Breast epithelium (tissue), 3 donors: Measurements from ENCODE around the gene FERMT2.

Experiments used
- POLR2A ChIP-seq: fragments of 450-650 bp; IDR thresholded peaks from one replicate; pipeline ENCODE4 v1.6.1; 2016; ENCODE audit warnings: antibody characterized with exemption, mild to moderate bottlenecking, moderate library complexity
- POLR2AphosphoS5 ChIP-seq, 3 donors: sonication (generic); formaldehyde crosslinking; IDR thresholded peaks; one replicate each; pipeline ENCODE4 v1.6.1; 2017; ENCODE audit warnings: antibody characterized with exemption in 3 of 3
- TF ChIP-seq, protein P1 (sequence below), 3 donors: fragments of 450-650 bp; IDR thresholded peaks; one replicate each; pipeline ENCODE4 v1.5.1; 2016 to 2017; ENCODE audit warnings: antibody characterized with exemption in 3 of 3, mild to moderate bottlenecking in 3 of 3, moderate library complexity in 3 of 3

DNA sequence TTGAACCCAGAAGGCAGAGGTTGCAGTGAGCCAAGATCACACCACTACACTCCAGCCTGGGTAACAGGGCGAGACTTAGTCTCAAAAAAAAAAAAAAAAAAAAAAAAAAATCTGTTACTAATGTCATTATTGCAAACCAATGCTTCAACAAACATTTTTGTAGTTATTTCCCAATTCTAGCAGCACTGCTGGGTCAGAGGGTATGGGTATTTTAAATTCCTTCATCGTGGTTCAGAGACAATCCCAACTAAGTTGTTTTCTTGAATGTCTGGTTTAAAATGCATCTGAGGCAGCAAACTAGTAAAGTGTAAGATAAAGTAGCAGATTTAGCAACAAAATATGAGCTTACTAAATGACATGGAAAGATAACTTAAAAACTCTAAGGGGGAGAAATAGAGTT lies 65.6 kb downstream of the FERMT2 start:
- TF ChIP-seq, protein P1, sequence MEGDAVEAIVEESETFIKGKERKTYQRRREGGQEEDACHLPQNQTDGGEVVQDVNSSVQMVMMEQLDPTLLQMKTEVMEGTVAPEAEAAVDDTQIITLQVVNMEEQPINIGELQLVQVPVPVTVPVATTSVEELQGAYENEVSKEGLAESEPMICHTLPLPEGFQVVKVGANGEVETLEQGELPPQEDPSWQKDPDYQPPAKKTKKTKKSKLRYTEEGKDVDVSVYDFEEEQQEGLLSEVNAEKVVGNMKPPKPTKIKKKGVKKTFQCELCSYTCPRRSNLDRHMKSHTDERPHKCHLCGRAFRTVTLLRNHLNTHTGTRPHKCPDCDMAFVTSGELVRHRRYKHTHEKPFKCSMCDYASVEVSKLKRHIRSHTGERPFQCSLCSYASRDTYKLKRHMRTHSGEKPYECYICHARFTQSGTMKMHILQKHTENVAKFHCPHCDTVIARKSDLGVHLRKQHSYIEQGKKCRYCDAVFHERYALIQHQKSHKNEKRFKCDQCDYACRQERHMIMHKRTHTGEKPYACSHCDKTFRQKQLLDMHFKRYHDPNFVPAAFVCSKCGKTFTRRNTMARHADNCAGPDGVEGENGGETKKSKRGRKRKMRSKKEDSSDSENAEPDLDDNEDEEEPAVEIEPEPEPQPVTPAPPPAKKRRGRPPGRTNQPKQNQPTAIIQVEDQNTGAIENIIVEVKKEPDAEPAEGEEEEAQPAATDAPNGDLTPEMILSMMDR (IDR thresholded peaks at IDR 0.05), result no peak
- TF ChIP-seq POLR2AphosphoS5 (IDR thresholded peaks at IDR 0.05) (no peak), POLR2A (no peak)
